ENCODE results near the gene RNF150. TPM values are rescaled to one million over a fixed set of nuclear protein-coding genes. Genes with fewer than 3 reads are reported as not detected.

The RNF150 gene
- total RNA-seq, 1 experiment from 2014 or later: 0.15 TPM

DNA sequence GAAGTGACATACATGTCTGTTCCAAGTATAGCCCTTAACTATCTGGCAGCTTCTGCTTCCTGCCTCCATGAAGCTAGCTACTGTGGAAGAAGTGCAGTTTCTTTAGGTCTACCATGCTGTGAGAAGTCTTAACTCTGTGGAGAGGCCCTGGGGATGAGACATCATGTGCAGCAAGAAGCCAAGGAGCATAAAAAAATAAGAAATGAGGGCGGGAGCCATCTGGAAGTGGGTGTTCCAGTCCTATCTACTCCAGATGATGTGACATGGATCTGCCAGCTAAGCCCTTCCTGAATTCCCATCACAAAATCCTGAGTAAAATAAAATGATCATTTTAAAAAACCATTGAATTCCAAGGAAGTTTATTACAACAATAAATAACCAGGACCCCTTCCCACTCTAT, 289.2 kb downstream of the RNF150 start:
- H3K4me3 ChIP-seq: no peak overlapping the region
- H3K4me2 ChIP-seq: no peak overlapping the region
- no TSS peak for BruUV-seq (replicated peaks)
- H3K9me2 ChIP-seq (ENCODE audit: insufficient read depth): no peaks in the 10 kb centered on the region
- ChIA-PET POLR2A (ENCODE audit: unreplicated experiment) (interaction anchor here (0.7 kb wide), 1 partner anchor 104 kb away, joined by 3 read pairs; no protein-coding TSS in a partner anchor), CTCF (no interaction called here)
- no peak overlapping the region for H3K27ac ChIP-seq
- no peaks in the 10 kb centered on the region for H3F3A ChIP-seq (ENCODE audit: insufficient read depth, low read depth)
- H3K79me2 ChIP-seq (ENCODE audit: low read depth): no peaks in the 10 kb centered on the region
- intact Hi-C loops (cut with micrococcal nuclease; ENCODE audit: unreplicated experiment): no loop called here
- H3K27me3 ChIP-seq (ENCODE audit: insufficient read depth, low read depth): no peaks in the 10 kb centered on the region
- TF ChIP-seq EZH2 (IDR thresholded peaks at IDR 0.05; ENCODE audit: low read depth): no peak
- H4K20me1 ChIP-seq (ENCODE audit: insufficient read depth): no peaks in the 10 kb centered on the region
- no peak overlapping the region for H2AFZ ChIP-seq
- no peaks in the 10 kb centered on the region for H3K36me3 ChIP-seq (ENCODE audit: low read depth)
- no peaks in the 10 kb centered on the region for H3K9me3 ChIP-seq (ENCODE audit: insufficient read depth, low read depth)
- no peaks in the 10 kb centered on the region for H3K4me1 ChIP-seq (replicated peaks; ENCODE audit: insufficient read depth)
- no peak for DNase-seq

DNA sequence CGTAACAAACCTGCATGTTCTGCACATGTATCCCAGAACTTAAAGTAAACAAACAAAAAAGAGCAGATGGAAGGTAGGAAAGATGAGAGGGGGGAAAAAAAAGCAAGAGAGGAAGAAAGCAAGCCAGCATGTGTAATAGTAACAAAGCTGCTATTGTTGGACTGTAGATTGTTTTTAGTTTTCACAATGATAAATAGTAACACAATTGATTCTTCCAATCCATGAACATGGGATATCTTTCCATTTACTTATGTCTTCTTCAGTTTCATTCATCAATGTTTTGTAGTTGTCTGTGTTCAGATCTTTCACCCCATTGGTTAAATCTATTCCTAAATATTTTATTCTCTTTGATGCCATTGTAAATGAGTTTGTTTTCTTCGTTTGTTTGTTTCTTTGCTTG, 292.1 kb downstream of the RNF150 start:
- Histone ChIP-seq H2AFZ (no peak overlapping the region), H3K4me2 (no peak overlapping the region), H3K4me3 (no peak overlapping the region), H3K9me3 (ENCODE audit: insufficient read depth, low read depth) (no peaks in the 10 kb centered on the region), H3K79me2 (ENCODE audit: low read depth) (no peaks in the 10 kb centered on the region), H4K20me1 (ENCODE audit: insufficient read depth) (no peaks in the 10 kb centered on the region), H3K27ac (no peak overlapping the region), H3K9me2 (ENCODE audit: insufficient read depth) (no peaks in the 10 kb centered on the region), H3K4me1 (replicated peaks; ENCODE audit: insufficient read depth) (no peaks in the 10 kb centered on the region), H3K27me3 (ENCODE audit: insufficient read depth, low read depth) (no peaks in the 10 kb centered on the region), H3K36me3 (ENCODE audit: low read depth) (no peaks in the 10 kb centered on the region), H3F3A (ENCODE audit: insufficient read depth, low read depth) (no peaks in the 10 kb centered on the region)
- no TSS peak for BruUV-seq (replicated peaks)
- no peak for DNase-seq
- ChIA-PET POLR2A (ENCODE audit: unreplicated experiment) (interaction anchor here (0.7 kb wide), 1 partner anchor 1020 kb away, joined by 5 read pairs; no protein-coding TSS in a partner anchor), CTCF (no interaction called here)
- intact Hi-C loops (cut with micrococcal nuclease; ENCODE audit: unreplicated experiment): no loop called here
- no peak for TF ChIP-seq EZH2 (IDR thresholded peaks at IDR 0.05; ENCODE audit: low read depth)
- no peak for TF ChIP-seq CTCF (conservative IDR thresholded peaks at IDR 0.05)

- Histone ChIP-seq H4K20me1 (ENCODE audit: insufficient read depth) (no peaks in the 10 kb centered on the region), H3K4me1 (replicated peaks; ENCODE audit: insufficient read depth) (no peaks in the 10 kb centered on the region), H3K4me3 (no peak overlapping the region), H2AFZ (no peak overlapping the region), H3K36me3 (ENCODE audit: low read depth) (no peaks in the 10 kb centered on the region), H3K4me2 (no peak overlapping the region), H3K9me2 (ENCODE audit: insufficient read depth) (no peaks in the 10 kb centered on the region), H3K9me3 (ENCODE audit: insufficient read depth, low read depth) (no peaks in the 10 kb centered on the region), H3F3A (ENCODE audit: insufficient read depth, low read depth) (no peaks in the 10 kb centered on the region), H3K79me2 (ENCODE audit: low read depth) (no peaks in the 10 kb centered on the region), H3K27ac (no peak overlapping the region), H3K27me3 (ENCODE audit: insufficient read depth, low read depth) (no peaks in the 10 kb centered on the region)
- intact Hi-C loops (cut with micrococcal nuclease; ENCODE audit: unreplicated experiment): no loop called here
- POLR2A ChIA-PET (ENCODE audit: unreplicated experiment): interaction anchor here (0.5 to 0.7 kb wide), 3 partner anchors 21 to 1019 kb away, joined by 3 to 6 read pairs (median 5); no protein-coding TSS in a partner anchor
- TF ChIP-seq CTCF (conservative IDR thresholded peaks at IDR 0.05) (no peak), EZH2 (IDR thresholded peaks at IDR 0.05; ENCODE audit: low read depth) (no peak)
- BruUV-seq (replicated peaks): no TSS peak
- CTCF ChIA-PET: no interaction called here
- no peak for DNase-seq
Observed at GRCh38 chr4:140839888-140840790, 293.1 kb downstream of the RNF150 start.

Data from PC-9 (cell line).